Heart right ventricle (tissue), 16 donors: ENCODE data around the gene NAT14. TPM values are rescaled to one million over a fixed set of nuclear protein-coding genes. Genes with fewer than 3 reads are reported as not detected.

Experiments
- ATAC-seq, 8 donors: fragments of 200-7000 bp; cut with Tn5 transposase; one replicate each; pipeline ENCODE4 v1.9.1; 2020; ENCODE audit warnings: mild to moderate bottlenecking in 8 of 8, moderate library complexity in 8 of 8, moderate number of reproducible peaks in 1 of 8
- DNase-seq, 2 donors: peaks; one replicate each; pipeline ENCODE4 v3.0.0-alpha.2; 2020
- H3K27ac ChIP-seq, 10 donors: fragments of 200-600 bp; sonication (generic) in 2 of 10; one replicate each; pipeline versions ENCODE4 v1.5.0 to v1.8.0; 2020 to 2022; ENCODE audit warnings: mild to moderate bottlenecking in 3 of 10
- H3K27me3 ChIP-seq, 7 donors: fragments of 200-600 bp; one replicate each; pipeline ENCODE4 v1.8.0; 2021 to 2022; ENCODE audit warnings: mild to moderate bottlenecking in 2 of 7
- H3K36me3 ChIP-seq, 9 donors: fragments of 200-600 bp; sonication (generic) in 1 of 9; one replicate each; pipeline versions ENCODE4 v1.5.0 to v1.8.0; 2020 to 2022; ENCODE audit warnings: mild to moderate bottlenecking in 2 of 9
- H3K4me1 ChIP-seq, 9 donors: fragments of 200-600 bp; sonication (generic) in 1 of 9; one replicate each; pipeline versions ENCODE4 v1.5.0 to v1.8.0; 2020 to 2022; ENCODE audit warnings: mild to moderate bottlenecking in 4 of 9
- H3K4me3 ChIP-seq, 10 donors: fragments of 200-600 bp; sonication (generic) in 2 of 10; one replicate each; pipeline versions ENCODE4 v1.5.0 to v1.8.0; 2020 to 2022; ENCODE audit warnings: mild to moderate bottlenecking in 7 of 10, moderate library complexity in 2 of 10
- H3K9me3 ChIP-seq, 11 donors: fragments of 200-600 bp in 10 of 11; sonication (generic) in 2 of 11; one replicate each; pipeline versions ENCODE4 v1.5.0 to v1.8.0; 2013 to 2022; ENCODE audit warnings: mild to moderate bottlenecking in 2 of 11, control low read depth in 1 of 11, moderate library complexity in 1 of 11
- CTCF ChIP-seq, 9 donors: fragments of 200-600 bp; sonication (generic) in 2 of 9; IDR thresholded peaks; one replicate each; pipeline versions ENCODE4 v1.5.0 to v1.8.0; 2021 to 2022; ENCODE audit warnings: antibody characterized with exemption in 9 of 9, mild to moderate bottlenecking in 5 of 9, moderate library complexity in 1 of 9
- WGBS, 2 donors: extraction: QIAGEN DNeasy Blood & Tissue Kit; methylation state at CpG; one replicate each; pipeline ENCODE4 v1.1.7; 2013; ENCODE audit warnings: inconsistent platforms in 1 of 2; 5-methylcytosine and 5-hydroxymethylcytosine counted together
- intact Hi-C, 10 donors: fragments of 100-400 bp; cut with DNase I; formaldehyde crosslinking; loops; one replicate each; pipeline versions ENCODE4 v1.11.1 to v1.14.2; 2022
- polyA plus RNA-seq, 2 donors: library from polyadenylated mRNA; stranded (reverse); fragments of 200-250 nt; gene quantifications; one replicate each; pipeline ENCODE4 v1.2.3, GENCODE V29; 2013
- total RNA-seq, 10 donors: library from RNA; stranded (reverse); fragmentation: NEBNext Ultra II Directional in 3 of 10; extraction: Animal tissue kit (Norgen Biotek cat#: 25700) in 3 of 10; gene quantifications; one replicate each; pipeline versions ENCODE4 v1.2.1 to v1.2.4, GENCODE V29; 2021 to 2023
- donor health status: Arrhythmogenic right ventricular cardiomyopathy.
- donor health status: ischemic (EF 13 %, LVEDD 7.1; RV severe dilation, severe dysfunction).
- donor health status: healthy with polysubstance abuse.
- donor health status: DM: no; HTN: yes; CAD: no.
- donor health status: DM: no; HTN: no; CAD: no.
- donor health status: ischemic (EF 25% LVEDD 6.9; RV normal size, moderate dysfunction).
- donor health status: ischemic (EF 25% LVEDD 5.7; RV mildly dilated, moderate dysfunction).
- donor health status: healthy.
- donor health status: DM: yes; HTN: yes; CAD: no.
- donor health status: Ischemic cardiomyopathy.
- donor health status: ischemic (EF 35%, LVEDD 5.7; RV mildly dilated, moderate dysfunction).
- donor health status: nonischemic (EF 11% LVEDD 7.7; RV severe dilation, severe dysfunction).
- donor health status: DM: yes; HTN: yes; CAD: no.
- donor health status: PGD.
- donor health status: ischemic (EF 29% LVEDD 5.4; RV normal size, mild dysfunction).
- donor health status: nonischemic (EF 23%, LVEDD 6.1; RV moderate dilation, normal function).

NAT14 gene
- total and polyA plus RNA-seq, 12 donors: 5.8 to 16.4 (median 7.0) TPM

GRCh38 chr19:55483706-55484592, 1.0 kb upstream of the NAT14 start:
- peaks cover 0 to 26% (median 10%) of the 10 kb centered on the region in 9 donors for H3K36me3 ChIP-seq
- TF ChIP-seq CTCF (IDR thresholded peaks at IDR 0.05): no peak
- no peaks in the 10 kb centered on the region for H3K9me3 ChIP-seq
- ATAC-seq: no peak
- intact Hi-C loops: no loop called here
- DNase-seq: peak in 1 of 2 donors; percentile 14
- peaks cover 27 to 69% (median 48%) of the 10 kb centered on the region in 9 donors for H3K4me1 ChIP-seq
- peak overlapping the region; percentile 53 to 72 (median 66) for H3K4me3 ChIP-seq
- no peaks in the 10 kb centered on the region for H3K27me3 ChIP-seq
- peak overlapping the region in 8 of 10 donors; percentile 82 to 95 (median 88) for H3K27ac ChIP-seq
- WGBS, 2 donors: 63 to 64% methylated on average over 46 of the region's 46 CpGs

GRCh38 chr19:55485439-55486011, 537 bp downstream of the NAT14 start:
- peak in 1 of 8 donors; percentile 1 for ATAC-seq
- intact Hi-C loops: no loop called here
- no peaks in the 10 kb centered on the region for H3K9me3 ChIP-seq
- no peak for DNase-seq
- no peak for TF ChIP-seq CTCF (IDR thresholded peaks at IDR 0.05)
- WGBS, 2 donors: 31 to 35% methylated on average over 18 of the region's 18 CpGs
- H3K36me3 ChIP-seq: peaks cover 0 to 26% (median 10%) of the 10 kb centered on the region in 9 donors
- peak overlapping the region; percentile 53 to 72 (median 66) for H3K4me3 ChIP-seq
- H3K4me1 ChIP-seq: peaks cover 27 to 58% (median 46%) of the 10 kb centered on the region in 9 donors
- peaks cover 0 to 4% (median 0%) of the 10 kb centered on the region in 7 donors for H3K27me3 ChIP-seq
- peak overlapping the region; percentile 25 to 95 (median 88) for H3K27ac ChIP-seq

- intact Hi-C loops: no loop called here
- Histone ChIP-seq H3K9me3 (no peaks in the 10 kb centered on the region), H3K27me3 (peaks cover 0 to 4% (median 0%) of the 10 kb centered on the region in 7 donors), H3K36me3 (peaks cover 0 to 21% (median 10%) of the 10 kb centered on the region in 9 donors), H3K4me3 (peak overlapping the region in 7 of 10 donors; percentile 7 to 31 (median 19)), H3K27ac (peak overlapping the region; percentile 78 to 95 (median 88)), H3K4me1 (peaks cover 27 to 58% (median 46%) of the 10 kb centered on the region in 9 donors)
- DNase-seq: no peak
- peak in 6 of 9 donors; percentile 21 to 57 (median 42) for TF ChIP-seq CTCF (IDR thresholded peaks at IDR 0.05)
- WGBS, 2 donors: 65 to 69% methylated on average over 53 of the region's 53 CpGs
- ATAC-seq: peak in 4 of 8 donors; percentile 2 to 37 (median 26)
Measured at GRCh38 chr19:55486043-55486970, 1.3 kb downstream of the NAT14 start.
